ENCODE data around the gene ABHD16B.

Gene ABHD16B

GRCh38 chr20:63886921-63887320 lies 25.6 kb downstream of the ABHD16B start:
- Histone ChIP-seq H3K4me2 (ENCODE audit: low read length) (no peak overlapping the region), H3K27me3 (ENCODE audit: low read depth, low read length) (no peaks in the 10 kb centered on the region), H3K27ac (ENCODE audit: low read length) (no peak overlapping the region), H3K9me3 (ENCODE audit: insufficient read depth, low read length) (no peaks in the 10 kb centered on the region), H3K79me2 (ENCODE audit: low read length) (no peaks in the 10 kb centered on the region; the same call in 1 of the 2 replicates), H3K36me3 (replicated peaks; ENCODE audit: low read depth, low read length) (peaks cover 20% of the 10 kb centered on the region), H4K20me1 (ENCODE audit: insufficient read depth, low read length) (peaks cover 8% of the 10 kb centered on the region), H3K4me3 (ENCODE audit: low read length) (no peak overlapping the region), H3K4me1 (ENCODE audit: low read length) (peaks cover 21% of the 10 kb centered on the region), H3K9ac (ENCODE audit: low read length) (no peak overlapping the region), H2AFZ (ENCODE audit: low read depth, low read length) (no peak overlapping the region)
- TF ChIP-seq CTCF (IDR thresholded peaks at IDR 0.05; ENCODE audit: low read depth, low read length) (no peak), EZH2phosphoT487 (IDR thresholded peaks at IDR 0.05; ENCODE audit: low read depth) (no peak)

GRCh38 chr20:63889241-63890200 lies 28.2 kb downstream of the ABHD16B start:
- H3K27ac ChIP-seq (ENCODE audit: low read length) = no peak overlapping the region
- H2AFZ ChIP-seq (ENCODE audit: low read depth, low read length) = no peak overlapping the region
- H3K79me2 ChIP-seq (ENCODE audit: low read length) = no peaks in the 10 kb centered on the region; the same call in 1 of the 2 replicates
- H3K36me3 ChIP-seq (replicated peaks; ENCODE audit: low read depth, low read length) = peaks cover 12% of the 10 kb centered on the region
- H4K20me1 ChIP-seq (ENCODE audit: insufficient read depth, low read length) = peaks cover 4% of the 10 kb centered on the region; the same call in 1 of the 2 replicates
- no peak overlapping the region for H3K9ac ChIP-seq (ENCODE audit: low read length)
- H3K9me3 ChIP-seq (ENCODE audit: insufficient read depth, low read length) = no peaks in the 10 kb centered on the region
- no peak overlapping the region for H3K4me2 ChIP-seq (ENCODE audit: low read length)
- H3K27me3 ChIP-seq (ENCODE audit: low read depth, low read length) = no peaks in the 10 kb centered on the region
- no peak overlapping the region for H3K4me3 ChIP-seq (ENCODE audit: low read length)
- H3K4me1 ChIP-seq (ENCODE audit: low read length) = peaks cover 16% of the 10 kb centered on the region
- TF ChIP-seq CTCF (IDR thresholded peaks at IDR 0.05; ENCODE audit: low read depth, low read length) (no peak), EZH2phosphoT487 (IDR thresholded peaks at IDR 0.05; ENCODE audit: low read depth) (no peak)

DNA sequence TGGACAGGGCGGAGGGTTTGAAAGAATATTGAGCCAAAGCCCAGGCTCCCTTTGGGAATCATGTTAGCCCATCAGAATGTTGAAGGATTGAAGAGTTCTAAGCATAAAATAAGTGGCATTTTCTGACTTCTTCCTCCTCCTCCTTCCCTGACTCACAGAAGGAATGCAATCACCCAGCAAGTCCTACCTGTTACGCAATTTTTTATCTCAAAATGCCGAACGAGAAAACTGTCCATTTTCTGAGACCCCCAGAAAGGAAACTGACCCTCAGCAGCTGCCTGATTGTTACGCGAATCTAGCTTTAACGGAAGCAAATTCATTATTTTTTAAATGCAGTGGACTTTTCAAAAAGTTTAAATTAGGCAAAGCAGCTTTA lies 28.9 kb downstream of the ABHD16B start:
- Histone ChIP-seq H3K9ac (ENCODE audit: low read length) (no peak overlapping the region), H4K20me1 (ENCODE audit: insufficient read depth, low read length) (peaks cover 4% of the 10 kb centered on the region; the same call in 1 of the 2 replicates), H3K27ac (ENCODE audit: low read length) (no peak overlapping the region), H3K9me3 (ENCODE audit: insufficient read depth, low read length) (no peaks in the 10 kb centered on the region), H3K4me2 (ENCODE audit: low read length) (no peak overlapping the region), H3K79me2 (ENCODE audit: low read length) (no peaks in the 10 kb centered on the region; the same call in 1 of the 2 replicates), H3K36me3 (replicated peaks; ENCODE audit: low read depth, low read length) (peaks cover 12% of the 10 kb centered on the region), H3K4me3 (ENCODE audit: low read length) (no peak overlapping the region), H3K27me3 (ENCODE audit: low read depth, low read length) (no peaks in the 10 kb centered on the region), H2AFZ (ENCODE audit: low read depth, low read length) (no peak overlapping the region), H3K4me1 (ENCODE audit: low read length) (peaks cover 9% of the 10 kb centered on the region)
- TF ChIP-seq EZH2phosphoT487 (IDR thresholded peaks at IDR 0.05; ENCODE audit: low read depth) (no peak), CTCF (IDR thresholded peaks at IDR 0.05; ENCODE audit: low read depth, low read length) (no peak)

DNA sequence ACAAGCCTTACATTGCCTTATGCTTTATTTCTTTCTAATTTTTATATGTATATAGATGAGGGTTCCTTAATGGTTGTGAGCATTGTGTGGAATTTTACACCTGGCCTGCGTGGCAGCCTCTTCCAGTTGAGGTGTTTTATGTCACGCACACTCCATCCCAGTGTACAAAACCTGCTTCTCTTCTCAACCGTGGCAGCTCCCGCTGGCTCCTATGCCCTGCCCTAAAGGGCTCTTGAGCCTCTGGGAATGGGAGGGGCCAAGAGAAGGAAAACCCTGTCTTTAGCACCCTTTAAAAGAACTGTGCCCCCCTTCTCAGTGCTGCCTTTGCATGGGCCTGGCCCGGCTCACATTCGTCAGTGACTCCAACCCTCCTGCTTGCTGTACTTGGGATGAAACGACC lies 29.3 kb downstream of the ABHD16B start:
- H3K79me2 ChIP-seq (ENCODE audit: low read length) = peaks cover 4% of the 10 kb centered on the region
- peaks cover 12% of the 10 kb centered on the region for H3K36me3 ChIP-seq (replicated peaks; ENCODE audit: low read depth, low read length)
- no peak overlapping the region for H3K9ac ChIP-seq (ENCODE audit: low read length)
- no peak overlapping the region for H2AFZ ChIP-seq (ENCODE audit: low read depth, low read length)
- TF ChIP-seq EZH2phosphoT487 (IDR thresholded peaks at IDR 0.05; ENCODE audit: low read depth) (no peak), CTCF (IDR thresholded peaks at IDR 0.05; ENCODE audit: low read depth, low read length) (no peak)
- H3K4me3 ChIP-seq (ENCODE audit: low read length) = no peak overlapping the region
- H3K4me1 ChIP-seq (ENCODE audit: low read length) = peaks cover 5% of the 10 kb centered on the region
- H3K27me3 ChIP-seq (ENCODE audit: low read depth, low read length) = no peaks in the 10 kb centered on the region
- H3K4me2 ChIP-seq (ENCODE audit: low read length) = no peak overlapping the region
- peaks cover 5% of the 10 kb centered on the region for H4K20me1 ChIP-seq (ENCODE audit: insufficient read depth, low read length)
- H3K9me3 ChIP-seq (ENCODE audit: insufficient read depth, low read length) = no peaks in the 10 kb centered on the region
- no peak overlapping the region for H3K27ac ChIP-seq (ENCODE audit: low read length)
